B cell (primary cell): ENCODE data around the gene LARGE1. TPM values are rescaled to one million over a fixed set of nuclear protein-coding genes. Genes with fewer than 3 reads are reported as not detected.
A peak's percentile ranks its signal among the peaks of the same experiment; 100 is the strongest.

ENCODE experiments used
- ATAC-seq: fragments of 200-7000 bp; cut with Tn5 transposase; one replicate; pipeline ENCODE4 v1.10.0; 2021; ENCODE audit warnings: low read depth, mild to moderate bottlenecking, moderate number of reproducible peaks, moderate library complexity
- CTCF ChIA-PET: fragments of 350-600 bp; sonication (Branson Sonifier 250); formaldehyde crosslinking; loops from one replicate; lab custom pipeline; 2021; ENCODE audit warnings: antibody characterized with exemption, inconsistent platforms; lab: Charles Lee
- POLR2A ChIA-PET: fragments of 350-600 bp; sonication (Branson Sonifier 250); formaldehyde crosslinking; loops from one replicate; lab custom pipeline; 2021; ENCODE audit warnings: antibody characterized with exemption; lab: Charles Lee
- DNase-seq: peaks from one replicate; pipeline ENCODE4 v3.0.0; 2013
- H2AFZ ChIP-seq: 2 replicates; pipeline ENCODE4 v1.6.1; 2012; ENCODE audit warnings: mild to moderate bottlenecking, low read depth, low read length; ENCODE audit not compliant: insufficient read depth, poor library complexity, severe bottlenecking
- H3K27ac ChIP-seq, 2 donors: 1 replicate in 1 of 2; 2 replicates in 1 of 2; pipeline ENCODE4 v1.5.1; 2012 to 2013; ENCODE audit warnings: low read length in 2 of 2, mild to moderate bottlenecking in 2 of 2, moderate library complexity in 1 of 2
- H3K27me3 ChIP-seq, 4 experiments: fragments of 200-600 bp in 1 of 4; sonication (generic) in 1 of 4; replicated peaks in 1 of 4; 1 replicate in 2 of 4; 2 replicates in 2 of 4; pipeline versions ENCODE4 v1.6.1 to v1.7.0; 2013 to 2016; ENCODE audit warnings: low read length in 3 of 4, mild to moderate bottlenecking in 2 of 4, mixed read lengths in 1 of 4, moderate library complexity in 1 of 4; ENCODE audit not compliant: insufficient read depth in 4 of 4, control insufficient read depth in 3 of 4; ENCODE audit errors: control extremely low read depth in 1 of 4
- H3K36me3 ChIP-seq, 2 experiments: replicated peaks in 1 of 2; 1 replicate in 1 of 2; 2 replicates in 1 of 2; pipeline versions ENCODE4 v1.6.1 to v1.7.1; 2013; ENCODE audit warnings: low read length in 1 of 2; ENCODE audit not compliant: insufficient read depth in 2 of 2, control insufficient read depth in 1 of 2; ENCODE audit errors: control extremely low read depth in 1 of 2, extremely low read depth in 1 of 2
- H3K4me1 ChIP-seq, 2 donors: fragments of 200-600 bp in 1 of 2; sonication (generic) in 1 of 2; 1 replicate in 1 of 2; 2 replicates in 1 of 2; pipeline versions ENCODE4 v1.5.1 to v1.6.1; 2013 to 2017; ENCODE audit warnings: low read length in 2 of 2; ENCODE audit not compliant: control insufficient read depth in 2 of 2, insufficient read depth in 2 of 2
- H3K4me2 ChIP-seq: replicated peaks from 2 replicates; pipeline ENCODE3; 2012; ENCODE audit warnings: mild to moderate bottlenecking, low read depth, low read length; ENCODE audit not compliant: poor library complexity, severe bottlenecking
- H3K4me3 ChIP-seq, 5 experiments: fragments of 200-600 bp in 1 of 5; sonication (generic) in 1 of 5; 1 replicate in 3 of 5; 2 replicates in 2 of 5; pipeline versions ENCODE4 v1.5.1 to v1.7.0; 2011 to 2016; ENCODE audit warnings: low read length in 4 of 5, mild to moderate bottlenecking in 4 of 5, low read depth in 2 of 5, control low read depth in 1 of 5, moderate library complexity in 1 of 5; ENCODE audit not compliant: insufficient read depth in 1 of 5; ENCODE audit errors: control extremely low read depth in 1 of 5, extremely low read depth in 1 of 5
- H3K79me2 ChIP-seq: fragments of 200-600 bp; sonication (generic); one replicate; pipeline ENCODE4 v1.6.0; 2016; ENCODE audit warnings: low read length; ENCODE audit not compliant: control insufficient read depth, insufficient read depth
- H3K9ac ChIP-seq: fragments of 200-600 bp; sonication (generic); 2 replicates; pipeline ENCODE4 v1.6.1; 2017; ENCODE audit warnings: mild to moderate bottlenecking, low read length, moderate library complexity
- H3K9me3 ChIP-seq, 3 donors: one replicate each; pipeline versions ENCODE4 v1.6.1 to v1.7.1; 2013; ENCODE audit warnings: low read length in 2 of 3; ENCODE audit not compliant: control insufficient read depth in 2 of 3, insufficient read depth in 1 of 3; ENCODE audit errors: control extremely low read depth in 1 of 3
- H4K20me1 ChIP-seq: 2 replicates; pipeline ENCODE4 v1.6.0; 2012; ENCODE audit warnings: mild to moderate bottlenecking, low read length; ENCODE audit not compliant: insufficient read depth, control insufficient read depth, poor library complexity, severe bottlenecking
- H3K27ac Mint-ChIP-seq: one replicate; pipeline ENCODE4 v1.8.0; 2021; ENCODE audit warnings: mixed read lengths
- H3K27me3 Mint-ChIP-seq: one replicate; pipeline ENCODE4 v1.8.0; 2021; ENCODE audit warnings: mixed read lengths
- H3K4me1 Mint-ChIP-seq: one replicate; pipeline ENCODE4 v1.8.0; 2021; ENCODE audit warnings: mixed read lengths
- H3K4me3 Mint-ChIP-seq: one replicate; pipeline ENCODE4 v1.8.0; 2021; ENCODE audit warnings: mixed read lengths
- H3K9me3 Mint-ChIP-seq: one replicate; pipeline ENCODE4 v1.8.0; 2022; ENCODE audit warnings: mixed read lengths; ENCODE audit not compliant: insufficient read depth
- CTCF ChIP-seq: fragments of 200-600 bp; IDR thresholded peaks from one replicate; pipeline ENCODE4 v1.8.0; 2022; ENCODE audit warnings: antibody characterized with exemption, mild to moderate bottlenecking
- EZH2 ChIP-seq: IDR thresholded peaks from 2 replicates; pipeline ENCODE4 v1.6.1; 2012; ENCODE audit warnings: borderline replicate concordance, low read depth, mild to moderate bottlenecking, moderate library complexity, low read length; ENCODE audit not compliant: insufficient read depth, poor library complexity, severe bottlenecking
- WGBS: methylation state at CpG from one replicate; pipeline ENCODE4 v1.1.5; 2013; ENCODE audit warnings: missing lambda C conversion rate; ENCODE audit not compliant: insufficient coverage; 5-methylcytosine and 5-hydroxymethylcytosine counted together
- intact Hi-C: fragments of 100-400 bp; cut with micrococcal nuclease; formaldehyde crosslinking; loops from one replicate; pipeline ENCODE4 v1.10.0; 2022
- polyA plus RNA-seq: library from polyadenylated mRNA; depleted of rRNA; stranded (reverse); fragments of >200 nt; gene quantifications from 2 replicates; pipeline ENCODE4 v1.2.3, GENCODE V29; 2012
- total RNA-seq, 2 donors: library from RNA; stranded (reverse); fragments of 120-200 nt in 1 of 2; gene quantifications; 1 replicate in 1 of 2; 2 replicates in 1 of 2; pipeline versions ENCODE4 v1.2.3 to v1.2.4, GENCODE V29; 2013 to 2022

LARGE1 gene
- total and polyA plus RNA-seq, 2 donors (not counting 1 experiment from before 2014, with no cell fraction given) = 20.7 to 82.0 TPM

GRCh38 chr22:33605221-33605620, 315.1 kb downstream of the LARGE1 start:
- Histone ChIP-seq H3K79me2 (peaks cover 3% of the 10 kb centered on the region), H3K9ac (no peak overlapping the region), H3K4me1 (no peaks in the 10 kb centered on the region), H3K4me2 (no peak overlapping the region), H4K20me1 (peaks cover 8% of the 10 kb centered on the region), H3K36me3 (peaks cover 0 to 20% of the 10 kb centered on the region in 2 experiments), H3K27me3 (no peaks in the 10 kb centered on the region), H2AFZ (no peak overlapping the region), H3K9me3 (no peaks in the 10 kb centered on the region), H3K27ac (no peak overlapping the region), H3K4me3 (no peak overlapping the region)
- no peaks in the 10 kb centered on the region for H3K27me3 Mint-ChIP-seq
- CTCF ChIA-PET = no interaction called here
- WGBS = no CpG with 5 or more reads among the region's 6 CpGs
- no peak overlapping the region for H3K27ac Mint-ChIP-seq
- POLR2A ChIA-PET = no interaction called here
- no peak for TF ChIP-seq EZH2
- no peak for TF ChIP-seq CTCF
- ATAC-seq = no peak
- no peaks in the 10 kb centered on the region for H3K9me3 Mint-ChIP-seq
- H3K4me3 Mint-ChIP-seq = no peak overlapping the region
- no peaks in the 10 kb centered on the region for H3K4me1 Mint-ChIP-seq
- intact Hi-C loops = no loop called here
- no peak for DNase-seq

GRCh38 chr22:33601062-33601461, 319.2 kb downstream of the LARGE1 start:
- ATAC-seq (no peak), DNase-seq (no peak)
- Histone ChIP-seq H3K4me2 (no peak overlapping the region), H3K4me1 (no peaks in the 10 kb centered on the region), H3K27me3 (no peaks in the 10 kb centered on the region), H3K4me3 (no peak overlapping the region), H3K9ac (no peak overlapping the region), H3K9me3 (no peaks in the 10 kb centered on the region), H3K79me2 (no peaks in the 10 kb centered on the region), H4K20me1 (no peaks in the 10 kb centered on the region), H3K36me3 (peaks cover 0 to 34% of the 10 kb centered on the region in 2 experiments), H2AFZ (no peak overlapping the region), H3K27ac (no peak overlapping the region)
- ChIA-PET CTCF (interaction anchor here (1.2 kb wide), 1 partner anchor 82 kb away, joined by 3 read pairs; no protein-coding TSS in a partner anchor), POLR2A (no interaction called here)
- TF ChIP-seq CTCF = no peak
- no peak for TF ChIP-seq EZH2
- H3K27ac Mint-ChIP-seq = peak overlapping the region; percentile 13
- no peaks in the 10 kb centered on the region for H3K27me3 Mint-ChIP-seq
- H3K4me1 Mint-ChIP-seq = no peaks in the 10 kb centered on the region
- intact Hi-C loops = no loop called here
- H3K9me3 Mint-ChIP-seq = no peaks in the 10 kb centered on the region
- no peak overlapping the region for H3K4me3 Mint-ChIP-seq
- 83% methylated on average over 2 of the region's 2 CpGs for WGBS
